HepG2 (cell line): ENCODE measurements around the gene LYRM4. TPM values are rescaled to one million over a fixed set of nuclear protein-coding genes. Genes with fewer than 3 reads are reported as not detected.

Experiments used
- ARNT ChIP-seq: fragments of 450-650 bp; IDR thresholded peaks from 2 replicates; pipeline ENCODE4 v1.6.1; 2017
- HIC2 ChIP-seq: sonication (generic); formaldehyde crosslinking; IDR thresholded peaks from 2 replicates; pipeline ENCODE4 v1.9.0; 2022; ENCODE audit warnings: low read depth, missing genetic modification reagents
- HNF4A ChIP-seq: sonication (generic); formaldehyde crosslinking; IDR thresholded peaks from 2 replicates; pipeline ENCODE4 v1.4.0; 2020; ENCODE audit warnings: missing genetic modification reagents
- KLF11 ChIP-seq: IDR thresholded peaks from 2 replicates; pipeline ENCODE4 v1.6.1; 2016; ENCODE audit warnings: missing compliant biosample characterization
- MAFK ChIP-seq, 2 experiments: IDR thresholded peaks in 1 of 2; conservative IDR thresholded peaks in 1 of 2; 2 replicates each; pipeline ENCODE4 v1.6.1; 2011; ENCODE audit warnings: improper control_type of control experiment in 2 of 2, low read length in 2 of 2
- PAX8 ChIP-seq: sonication (generic); formaldehyde crosslinking; IDR thresholded peaks from 2 replicates; pipeline ENCODE4 v1.8.0; 2022; ENCODE audit warnings: mild to moderate bottlenecking, missing genetic modification reagents, borderline replicate concordance
- RERE ChIP-seq: IDR thresholded peaks from 2 replicates; pipeline ENCODE4 v1.6.1; 2016; ENCODE audit warnings: low read depth, missing genetic modification reagents, missing compliant biosample characterization
- polyA plus RNA-seq, 8 experiments: library from polyadenylated mRNA; depleted of rRNA in 3 of 8; stranded (reverse) in 7 of 8; unstranded in 1 of 8; fragments of >200 nt; fragmentation: Illumina TruSeq in 4 of 8; extraction: Trizol in 4 of 8; gene quantifications; 2 replicates each; pipeline versions ENCODE4 v1.2.1 to v1.2.3, GENCODE V29; 2011 to 2016; ENCODE audit warnings: low read depth in 4 of 8, missing spikeins in 1 of 8, mixed read lengths in 1 of 8; ENCODE audit not compliant: insufficient read depth in 1 of 8
- total RNA-seq, 5 experiments: library from RNA; depleted of rRNA; stranded (reverse); fragments of >200 nt; fragmentation: Illumina TruSeq; extraction: Trizol; gene quantifications; 2 replicates each; pipeline ENCODE4 v1.2.3, GENCODE V29; 2016; ENCODE audit warnings: low read depth in 1 of 5
- TF ChIP-seq, protein P1 (sequence below): sonication (generic); formaldehyde crosslinking; IDR thresholded peaks from 2 replicates; pipeline ENCODE4 v1.4.0; 2020; ENCODE audit warnings: mild to moderate bottlenecking, missing genetic modification reagents, borderline replicate concordance
- TF ChIP-seq, protein P2 (sequence below): IDR thresholded peaks from 2 replicates; pipeline ENCODE4 v1.6.1; 2016; ENCODE audit warnings: low read depth, control low read depth
- TF ChIP-seq, protein P3 (sequence below): fragments of 450-650 bp; IDR thresholded peaks from 2 replicates; pipeline ENCODE4 v1.6.1; 2016

Gene LYRM4
- total and polyA plus RNA-seq, 2 of the 13 experiments (the other 11 are each of a cell fraction or from before 2014, with no cell fraction given), result 64.6 to 67.5 TPM

DNA sequence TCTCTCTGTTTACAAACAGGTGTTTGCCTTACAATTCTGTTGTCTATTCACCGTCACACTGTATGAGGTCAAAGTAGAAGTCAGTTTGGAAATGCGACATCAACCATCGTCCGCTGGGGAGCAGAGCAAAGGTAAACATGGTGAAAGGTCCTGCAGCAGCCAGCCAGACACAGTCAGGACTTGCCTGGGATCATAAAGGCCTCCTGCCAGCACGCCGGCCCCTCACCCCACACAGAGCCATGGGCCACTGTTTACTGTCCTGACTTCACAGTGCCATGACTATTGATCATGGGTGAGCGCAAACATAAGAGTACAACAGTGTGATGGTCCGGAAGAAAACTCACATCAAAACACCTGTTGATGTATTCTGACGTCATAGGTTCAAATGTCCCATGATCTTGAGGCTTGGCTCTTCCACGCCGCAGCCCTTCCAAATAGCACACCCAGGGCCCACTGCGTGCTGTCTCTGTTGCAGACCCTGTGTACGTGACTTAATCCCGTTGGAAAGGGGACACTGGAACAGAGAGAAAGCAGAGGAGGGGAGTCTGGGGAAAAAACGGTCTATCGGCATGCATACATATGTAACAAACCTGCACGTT lies 192.5 kb downstream of the LYRM4 start (continued):
- TF ChIP-seq, protein P1, sequence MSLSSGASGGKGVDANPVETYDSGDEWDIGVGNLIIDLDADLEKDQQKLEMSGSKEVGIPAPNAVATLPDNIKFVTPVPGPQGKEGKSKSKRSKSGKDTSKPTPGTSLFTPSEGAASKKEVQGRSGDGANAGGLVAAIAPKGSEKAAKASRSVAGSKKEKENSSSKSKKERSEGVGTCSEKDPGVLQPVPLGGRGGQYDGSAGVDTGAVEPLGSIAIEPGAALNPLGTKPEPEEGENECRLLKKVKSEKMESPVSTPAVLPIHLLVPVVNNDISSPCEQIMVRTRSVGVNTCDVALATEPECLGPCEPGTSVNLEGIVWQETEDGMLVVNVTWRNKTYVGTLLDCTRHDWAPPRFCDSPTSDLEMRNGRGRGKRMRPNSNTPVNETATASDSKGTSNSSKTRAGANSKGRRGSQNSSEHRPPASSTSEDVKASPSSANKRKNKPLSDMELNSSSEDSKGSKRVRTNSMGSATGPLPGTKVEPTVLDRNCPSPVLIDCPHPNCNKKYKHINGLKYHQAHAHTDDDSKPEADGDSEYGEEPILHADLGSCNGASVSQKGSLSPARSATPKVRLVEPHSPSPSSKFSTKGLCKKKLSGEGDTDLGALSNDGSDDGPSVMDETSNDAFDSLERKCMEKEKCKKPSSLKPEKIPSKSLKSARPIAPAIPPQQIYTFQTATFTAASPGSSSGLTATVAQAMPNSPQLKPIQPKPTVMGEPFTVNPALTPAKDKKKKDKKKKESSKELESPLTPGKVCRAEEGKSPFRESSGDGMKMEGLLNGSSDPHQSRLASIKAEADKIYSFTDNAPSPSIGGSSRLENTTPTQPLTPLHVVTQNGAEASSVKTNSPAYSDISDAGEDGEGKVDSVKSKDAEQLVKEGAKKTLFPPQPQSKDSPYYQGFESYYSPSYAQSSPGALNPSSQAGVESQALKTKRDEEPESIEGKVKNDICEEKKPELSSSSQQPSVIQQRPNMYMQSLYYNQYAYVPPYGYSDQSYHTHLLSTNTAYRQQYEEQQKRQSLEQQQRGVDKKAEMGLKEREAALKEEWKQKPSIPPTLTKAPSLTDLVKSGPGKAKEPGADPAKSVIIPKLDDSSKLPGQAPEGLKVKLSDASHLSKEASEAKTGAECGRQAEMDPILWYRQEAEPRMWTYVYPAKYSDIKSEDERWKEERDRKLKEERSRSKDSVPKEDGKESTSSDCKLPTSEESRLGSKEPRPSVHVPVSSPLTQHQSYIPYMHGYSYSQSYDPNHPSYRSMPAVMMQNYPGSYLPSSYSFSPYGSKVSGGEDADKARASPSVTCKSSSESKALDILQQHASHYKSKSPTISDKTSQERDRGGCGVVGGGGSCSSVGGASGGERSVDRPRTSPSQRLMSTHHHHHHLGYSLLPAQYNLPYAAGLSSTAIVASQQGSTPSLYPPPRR (CRISPR knock-in tag), result peak; percentile 98
- peak; percentile 98 for TF ChIP-seq KLF11 (CRISPR knock-in tag)
- TF ChIP-seq, protein P2, sequence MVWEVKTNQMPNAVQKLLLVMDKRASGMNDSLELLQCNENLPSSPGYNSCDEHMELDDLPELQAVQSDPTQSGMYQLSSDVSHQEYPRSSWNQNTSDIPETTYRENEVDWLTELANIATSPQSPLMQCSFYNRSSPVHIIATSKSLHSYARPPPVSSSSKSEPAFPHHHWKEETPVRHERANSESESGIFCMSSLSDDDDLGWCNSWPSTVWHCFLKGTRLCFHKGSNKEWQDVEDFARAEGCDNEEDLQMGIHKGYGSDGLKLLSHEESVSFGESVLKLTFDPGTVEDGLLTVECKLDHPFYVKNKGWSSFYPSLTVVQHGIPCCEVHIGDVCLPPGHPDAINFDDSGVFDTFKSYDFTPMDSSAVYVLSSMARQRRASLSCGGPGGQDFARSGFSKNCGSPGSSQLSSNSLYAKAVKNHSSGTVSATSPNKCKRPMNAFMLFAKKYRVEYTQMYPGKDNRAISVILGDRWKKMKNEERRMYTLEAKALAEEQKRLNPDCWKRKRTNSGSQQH (CRISPR knock-in tag), result peak; percentile 88; the same call in 1 of the 2 replicates
- no peak for TF ChIP-seq MAFK (conservative IDR thresholded peaks at IDR 0.05 in 1 of 2, IDR thresholded peaks at IDR 0.05 in 1 of 2; ENCODE audit: low read length in 2 of 2)
- TF ChIP-seq PAX8 (CRISPR knock-in tag), result no peak
- TF ChIP-seq HNF4A (CRISPR knock-in tag), result peak; percentile 95
- TF ChIP-seq, protein P3, sequence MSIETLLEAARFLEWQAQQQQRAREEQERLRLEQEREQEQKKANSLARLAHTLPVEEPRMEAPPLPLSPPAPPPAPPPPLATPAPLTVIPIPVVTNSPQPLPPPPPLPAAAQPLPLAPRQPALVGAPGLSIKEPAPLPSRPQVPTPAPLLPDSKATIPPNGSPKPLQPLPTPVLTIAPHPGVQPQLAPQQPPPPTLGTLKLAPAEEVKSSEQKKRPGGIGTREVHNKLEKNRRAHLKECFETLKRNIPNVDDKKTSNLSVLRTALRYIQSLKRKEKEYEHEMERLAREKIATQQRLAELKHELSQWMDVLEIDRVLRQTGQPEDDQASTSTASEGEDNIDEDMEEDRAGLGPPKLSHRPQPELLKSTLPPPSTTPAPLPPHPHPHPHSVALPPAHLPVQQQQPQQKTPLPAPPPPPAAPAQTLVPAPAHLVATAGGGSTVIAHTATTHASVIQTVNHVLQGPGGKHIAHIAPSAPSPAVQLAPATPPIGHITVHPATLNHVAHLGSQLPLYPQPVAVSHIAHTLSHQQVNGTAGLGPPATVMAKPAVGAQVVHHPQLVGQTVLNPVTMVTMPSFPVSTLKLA, result peak; percentile 82
- TF ChIP-seq RERE (CRISPR knock-in tag), result peak; percentile 95; the same call in 1 of the 2 replicates
- no peak for TF ChIP-seq ARNT
- peak; percentile 93 for TF ChIP-seq HIC2
